GM12878 (cell line): Measurements from ENCODE around the gene P4HTM. TPM values are rescaled to one million over a fixed set of nuclear protein-coding genes. Genes with fewer than 3 reads are reported as not detected.
A peak's percentile ranks its signal among the peaks of the same experiment; 100 is the strongest.

Source experiments
- BCL3 ChIP-seq: IDR thresholded peaks from 2 replicates; pipeline ENCODE4 v1.6.1; 2011; ENCODE audit warnings: borderline replicate concordance, low read depth, mild to moderate bottlenecking, moderate library complexity, low read length; ENCODE audit not compliant: insufficient read depth, poor library complexity, severe bottlenecking
- CEBPB ChIP-seq, 2 experiments: fragments of 150-350 bp in 1 of 2; IDR thresholded peaks; 2 replicates each; pipeline ENCODE4 v1.6.1; 2012 to 2014; ENCODE audit warnings: low read depth in 2 of 2, low read length in 2 of 2, borderline replicate concordance in 1 of 2, inconsistent platforms in 1 of 2
- ESRRA ChIP-seq: IDR thresholded peaks from 2 replicates; pipeline ENCODE4 v1.6.1; 2012; ENCODE audit warnings: mild to moderate bottlenecking, low read length, improper control_type of control experiment
- FOXK2 ChIP-seq: fragments of 450-650 bp; IDR thresholded peaks from 2 replicates; pipeline ENCODE4 v1.6.1; 2017; ENCODE audit warnings: mild to moderate bottlenecking, moderate library complexity
- FOXM1 ChIP-seq: IDR thresholded peaks from 2 replicates; pipeline ENCODE4 v1.6.1; 2012; ENCODE audit warnings: low read depth, mild to moderate bottlenecking, inconsistent platforms, low read length, moderate library complexity
- HCFC1 ChIP-seq: fragments of 150-350 bp; IDR thresholded peaks from 2 replicates; pipeline ENCODE4 v1.6.1; 2014; ENCODE audit warnings: low read length
- IKZF2 ChIP-seq, 2 experiments: fragments of 450-650 bp; IDR thresholded peaks; 2 replicates each; pipeline ENCODE4 v1.6.1; 2017; ENCODE audit warnings: mild to moderate bottlenecking in 2 of 2, moderate library complexity in 2 of 2
- MAX ChIP-seq: IDR thresholded peaks from 2 replicates; pipeline ENCODE4 v1.6.1; 2012; ENCODE audit warnings: low read depth, low read length, improper control_type of control experiment
- MEF2A ChIP-seq: IDR thresholded peaks from 2 replicates; pipeline ENCODE4 v1.6.1; 2011; ENCODE audit warnings: low read depth, mild to moderate bottlenecking, low read length, moderate library complexity; ENCODE audit not compliant: insufficient read depth
- MTA3 ChIP-seq: IDR thresholded peaks from 2 replicates; pipeline ENCODE4 v1.6.1; 2012; ENCODE audit warnings: low read length, inconsistent platforms, borderline replicate concordance
- MXI1 ChIP-seq: fragments of 150-350 bp; IDR thresholded peaks from 2 replicates; pipeline ENCODE4 v1.6.1; 2011; ENCODE audit warnings: low read depth, mild to moderate bottlenecking, inconsistent platforms, low read length, improper control_type of control experiment
- NFYA ChIP-seq: IDR thresholded peaks from 2 replicates; pipeline ENCODE4 v1.6.1; 2011; ENCODE audit warnings: low read depth, mild to moderate bottlenecking, low read length, improper control_type of control experiment, borderline replicate concordance
- POU2F2 ChIP-seq: IDR thresholded peaks from 3 replicates; pipeline ENCODE4 v1.6.1; 2011; ENCODE audit warnings: low read depth, mild to moderate bottlenecking, low read length, borderline replicate concordance
- RAD51 ChIP-seq: fragments of 450-650 bp; IDR thresholded peaks from 2 replicates; pipeline ENCODE4 v1.6.1; 2016; ENCODE audit warnings: moderate library complexity, mild to moderate bottlenecking, inconsistent platforms
- RELA ChIP-seq: fragments of 450-650 bp; IDR thresholded peaks from 2 replicates; pipeline ENCODE4 v1.8.0; 2014; ENCODE audit warnings: borderline replicate concordance; ENCODE audit not compliant: partially characterized antibody
- SMC3 ChIP-seq: IDR thresholded peaks from 2 replicates; pipeline ENCODE4 v1.6.1; 2011; ENCODE audit warnings: low read length, improper control_type of control experiment, borderline replicate concordance
- SRF ChIP-seq, 2 experiments: IDR thresholded peaks; 2 replicates each; pipeline ENCODE4 v1.6.1; 2011; ENCODE audit warnings: low read depth in 2 of 2, low read length in 2 of 2, mild to moderate bottlenecking in 1 of 2, moderate library complexity in 1 of 2
- STAT1 ChIP-seq: fragments of 450-650 bp; conservative IDR thresholded peaks from 2 replicates; pipeline ENCODE4 v1.6.1; 2014; ENCODE audit warnings: antibody characterized with exemption, mild to moderate bottlenecking
- STAT3 ChIP-seq: IDR thresholded peaks from 2 replicates; pipeline ENCODE4 v1.6.1; 2011; ENCODE audit warnings: low read depth, low read length, improper control_type of control experiment
- TAF1 ChIP-seq: IDR thresholded peaks from 2 replicates; pipeline ENCODE4 v1.6.1; 2011; ENCODE audit warnings: mild to moderate bottlenecking, low read depth, low read length, borderline replicate concordance
- TCF12 ChIP-seq: IDR thresholded peaks from 2 replicates; pipeline ENCODE4 v1.6.1; 2011; ENCODE audit warnings: low read depth, mild to moderate bottlenecking, low read length
- ZSCAN29 ChIP-seq: fragments of 450-650 bp; IDR thresholded peaks from 2 replicates; pipeline ENCODE4 v1.6.1; 2017; ENCODE audit warnings: mild to moderate bottlenecking, moderate library complexity
- polyA plus RNA-seq, 11 experiments: library from polyadenylated mRNA; depleted of rRNA in 4 of 11; unstranded in 6 of 11; stranded (reverse) in 5 of 11; fragments of >200 nt; fragmentation: Nextera tagmentation in 4 of 11; fragmentation: Illumina TruSeq in 1 of 11; extraction: Ambion mirVana in 4 of 11; extraction: Trizol in 1 of 11; gene quantifications; 1 replicate in 1 of 11; 2 replicates in 10 of 11; pipeline versions ENCODE4 v1.2.1 to v1.2.3, GENCODE V29; 2011 to 2016; ENCODE audit warnings: inconsistent platforms in 2 of 11, missing spikeins in 2 of 11, low read depth in 1 of 11
- total RNA-seq, 4 experiments: library from RNA; depleted of rRNA in 3 of 4; stranded (reverse); fragments of >200 nt in 3 of 4; fragmentation: Illumina TruSeq in 1 of 4; extraction: Trizol in 1 of 4; gene quantifications; 2 replicates each; pipeline versions ENCODE4 v1.2.1 to v1.2.3, GENCODE V29; 2013 to 2021
- TF ChIP-seq, protein P1 (sequence below): IDR thresholded peaks from 2 replicates; pipeline ENCODE4 v1.6.1; 2011; ENCODE audit warnings: borderline replicate concordance, low read depth, mild to moderate bottlenecking, moderate library complexity, mixed read lengths, low read length; ENCODE audit not compliant: insufficient read depth; ENCODE audit errors: extremely low read length
- TF ChIP-seq, protein P2 (sequence below): fragments of 450-650 bp; IDR thresholded peaks from 2 replicates; pipeline ENCODE4 v1.6.1; 2014; ENCODE audit warnings: mild to moderate bottlenecking
- TF ChIP-seq, protein P3 (sequence below): fragments of 450-650 bp; IDR thresholded peaks from 2 replicates; pipeline ENCODE4 v1.6.1; 2017; ENCODE audit warnings: mild to moderate bottlenecking

P4HTM gene
- total and polyA plus RNA-seq, 10 of the 15 experiments (the other 5 are each of a cell fraction or from before 2014, with no cell fraction given), result 0.76 to 28.8 (median 22.9) TPM

DNA sequence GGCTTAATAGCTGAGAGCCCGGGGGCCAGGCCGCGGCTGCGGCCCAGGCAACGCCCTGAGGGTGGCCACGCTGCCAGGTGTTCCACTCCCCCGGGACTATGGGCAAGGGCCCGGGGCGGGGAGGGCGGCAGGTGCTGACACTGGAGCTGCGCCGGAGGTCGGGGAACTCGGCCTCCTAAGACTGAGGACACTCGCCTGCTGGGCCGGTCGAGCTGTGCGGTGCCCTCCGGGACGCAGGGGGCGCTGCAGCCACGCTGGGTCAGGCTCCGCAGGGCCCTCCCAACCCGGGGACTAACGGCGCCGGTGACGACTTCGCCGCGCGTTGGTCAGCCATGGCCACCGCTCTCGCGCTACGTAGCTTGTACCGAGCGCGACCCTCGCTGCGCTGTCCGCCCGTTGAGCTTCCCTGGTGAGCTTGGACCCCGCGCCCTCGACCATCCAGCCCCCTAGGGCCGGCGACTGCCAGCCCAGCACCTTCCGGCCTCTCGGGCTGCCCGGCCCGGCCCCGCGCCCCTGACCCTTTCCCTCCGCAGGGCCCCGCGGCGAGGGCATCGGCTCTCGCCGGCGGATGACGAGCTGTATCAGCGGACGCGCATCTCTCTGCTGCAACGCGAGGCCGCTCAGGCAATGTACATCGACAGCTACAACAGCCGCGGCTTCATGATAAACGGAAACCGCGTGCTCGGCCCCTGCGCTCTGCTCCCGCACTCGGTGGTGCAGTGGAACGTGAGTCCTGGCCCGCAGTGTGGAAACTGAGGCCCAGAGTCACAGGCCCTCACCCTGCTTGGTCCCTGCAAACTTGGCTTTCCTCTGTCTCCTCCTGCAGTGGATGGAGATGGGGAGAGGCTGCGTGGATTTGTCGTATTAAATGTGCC lies 32.0 kb downstream of the P4HTM start, which contains the start of gene NDUFAF3 (continued):
- TF ChIP-seq RAD51 (no peak), HCFC1 (peak; percentile 67), CEBPB (IDR thresholded peaks at IDR 0.05; ENCODE audit: borderline replicate concordance in 1 of 2, low read depth in 2 of 2, low read length in 2 of 2) (no peak), STAT3 (no peak), POU2F2 (peak; percentile 77; the same call in 1 of the 3 replicates), IKZF2 (IDR thresholded peaks at IDR 0.05) (peak; percentile 53 to 70; a peak in 3 of 4 replicates), FOXK2 (no peak), MTA3 (no peak), TCF12 (peak; percentile 97), SRF (IDR thresholded peaks at IDR 0.05; ENCODE audit: low read depth in 2 of 2, low read length in 2 of 2) (no peak), MAX (peak; percentile 73; the same call in 1 of the 2 replicates), BCL3 (no peak), NFYA (no peak), MEF2A (no peak), ZSCAN29 (no peak), MXI1 (peak; percentile 53; the same call in 1 of the 2 replicates), SMC3 (peak; percentile 9; the same call in 1 of the 2 replicates), ESRRA (peak; percentile 55; the same call in 1 of the 2 replicates), STAT1 (0 out of 2 replicates have a peak, but pooled peaks have one; percentile 20), RELA (peak; percentile 71), FOXM1 (no peak), TAF1 (peak; percentile 82)
- TF ChIP-seq, protein P1, sequence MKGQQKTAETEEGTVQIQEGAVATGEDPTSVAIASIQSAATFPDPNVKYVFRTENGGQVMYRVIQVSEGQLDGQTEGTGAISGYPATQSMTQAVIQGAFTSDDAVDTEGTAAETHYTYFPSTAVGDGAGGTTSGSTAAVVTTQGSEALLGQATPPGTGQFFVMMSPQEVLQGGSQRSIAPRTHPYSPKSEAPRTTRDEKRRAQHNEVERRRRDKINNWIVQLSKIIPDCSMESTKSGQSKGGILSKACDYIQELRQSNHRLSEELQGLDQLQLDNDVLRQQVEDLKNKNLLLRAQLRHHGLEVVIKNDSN, result no peak
- TF ChIP-seq, protein P2, sequence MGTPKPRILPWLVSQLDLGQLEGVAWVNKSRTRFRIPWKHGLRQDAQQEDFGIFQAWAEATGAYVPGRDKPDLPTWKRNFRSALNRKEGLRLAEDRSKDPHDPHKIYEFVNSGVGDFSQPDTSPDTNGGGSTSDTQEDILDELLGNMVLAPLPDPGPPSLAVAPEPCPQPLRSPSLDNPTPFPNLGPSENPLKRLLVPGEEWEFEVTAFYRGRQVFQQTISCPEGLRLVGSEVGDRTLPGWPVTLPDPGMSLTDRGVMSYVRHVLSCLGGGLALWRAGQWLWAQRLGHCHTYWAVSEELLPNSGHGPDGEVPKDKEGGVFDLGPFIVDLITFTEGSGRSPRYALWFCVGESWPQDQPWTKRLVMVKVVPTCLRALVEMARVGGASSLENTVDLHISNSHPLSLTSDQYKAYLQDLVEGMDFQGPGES, result no peak
- TF ChIP-seq, protein P3, sequence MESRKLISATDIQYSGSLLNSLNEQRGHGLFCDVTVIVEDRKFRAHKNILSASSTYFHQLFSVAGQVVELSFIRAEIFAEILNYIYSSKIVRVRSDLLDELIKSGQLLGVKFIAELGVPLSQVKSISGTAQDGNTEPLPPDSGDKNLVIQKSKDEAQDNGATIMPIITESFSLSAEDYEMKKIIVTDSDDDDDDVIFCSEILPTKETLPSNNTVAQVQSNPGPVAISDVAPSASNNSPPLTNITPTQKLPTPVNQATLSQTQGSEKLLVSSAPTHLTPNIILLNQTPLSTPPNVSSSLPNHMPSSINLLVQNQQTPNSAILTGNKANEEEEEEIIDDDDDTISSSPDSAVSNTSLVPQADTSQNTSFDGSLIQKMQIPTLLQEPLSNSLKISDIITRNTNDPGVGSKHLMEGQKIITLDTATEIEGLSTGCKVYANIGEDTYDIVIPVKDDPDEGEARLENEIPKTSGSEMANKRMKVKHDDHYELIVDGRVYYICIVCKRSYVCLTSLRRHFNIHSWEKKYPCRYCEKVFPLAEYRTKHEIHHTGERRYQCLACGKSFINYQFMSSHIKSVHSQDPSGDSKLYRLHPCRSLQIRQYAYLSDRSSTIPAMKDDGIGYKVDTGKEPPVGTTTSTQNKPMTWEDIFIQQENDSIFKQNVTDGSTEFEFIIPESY, result 0 out of 2 replicates have a peak, but pooled peaks have one; percentile 4
